Endometrium (tissue), 2 donors: ENCODE measurements around the gene ACVR2B.
"Not testable (repeated sequence)": the region's sequence is repeated elsewhere in the genome, so short reads cannot be mapped to it uniquely, and the experiment has no call there.

Source experiments
- FAIRE-seq: peaks from 2 replicates; lab custom pipeline; 2012; peaks lifted over from hg19 to GRCh38; lab: Jason Lieb, UNC
- donor health status: control.
- donor health status: control.

ACVR2B gene

DNA sequence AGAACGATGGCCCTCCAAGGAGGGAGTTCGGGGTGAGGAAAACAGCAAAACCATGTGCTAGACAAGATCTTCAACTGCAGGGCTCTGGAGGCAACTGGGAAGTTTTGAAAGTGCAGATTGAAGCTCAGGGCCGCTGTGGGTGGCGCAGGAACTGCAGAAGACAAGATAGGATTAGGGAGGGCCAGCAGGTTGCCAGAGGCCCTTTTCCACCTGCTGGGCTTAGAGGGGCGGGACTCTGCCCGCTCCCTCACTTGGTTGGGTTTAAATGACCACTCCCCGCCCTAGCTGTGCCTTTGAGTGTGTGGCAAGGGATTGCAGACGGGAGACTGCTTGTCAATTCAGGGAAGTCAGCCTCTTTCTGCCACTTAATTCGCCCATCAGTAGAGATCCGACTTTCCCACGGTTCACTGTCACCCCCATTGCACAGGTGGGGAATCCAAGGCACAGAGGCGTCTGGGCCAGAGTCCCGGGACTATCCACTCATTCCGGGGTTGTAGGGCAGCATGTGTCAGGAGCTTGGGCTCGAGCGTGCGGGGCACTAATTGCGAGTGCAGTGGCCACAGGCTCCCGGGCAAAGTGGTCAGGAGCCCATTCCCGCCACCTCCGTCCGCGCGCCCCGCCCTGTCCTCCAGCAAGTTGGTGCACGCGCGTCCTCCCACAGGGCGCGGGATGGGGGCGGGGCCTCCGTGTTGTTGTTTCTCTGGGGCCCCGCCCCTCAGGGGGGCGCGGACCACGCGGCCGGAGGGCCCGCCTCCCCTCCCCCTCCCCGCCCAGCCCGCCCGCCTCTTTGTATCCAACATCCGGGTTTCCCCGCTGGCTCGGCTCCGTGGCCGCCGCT is at the start of gene ACVR2B:
Gene ACVR2B (plus strand): TSS at position 816 of the 838 bp plus-strand sequence. CDS start 433 bp downstream, outside the sequence.
- FAIRE-seq = no peak

DNA sequence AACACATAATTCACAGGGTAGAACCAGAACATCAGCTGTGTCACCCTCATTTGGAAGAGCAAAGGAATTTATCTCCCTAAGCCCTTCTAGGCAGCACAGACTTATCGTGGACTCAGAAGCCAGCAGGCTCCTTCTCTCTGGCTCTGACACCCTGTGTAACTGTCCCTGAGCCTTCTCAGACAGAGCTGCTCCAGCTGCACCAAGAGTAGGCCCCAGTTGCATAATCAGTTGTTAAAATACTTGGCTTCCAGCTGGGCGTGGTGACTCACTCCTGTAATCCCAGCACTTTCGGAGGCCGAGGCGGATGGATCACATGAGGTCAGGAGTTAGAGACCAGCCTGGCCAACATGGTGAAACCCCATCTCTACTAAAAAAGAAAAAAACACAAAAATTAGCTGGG is 49.4 kb upstream of the ACVR2B start:
- FAIRE-seq = no peak

DNA sequence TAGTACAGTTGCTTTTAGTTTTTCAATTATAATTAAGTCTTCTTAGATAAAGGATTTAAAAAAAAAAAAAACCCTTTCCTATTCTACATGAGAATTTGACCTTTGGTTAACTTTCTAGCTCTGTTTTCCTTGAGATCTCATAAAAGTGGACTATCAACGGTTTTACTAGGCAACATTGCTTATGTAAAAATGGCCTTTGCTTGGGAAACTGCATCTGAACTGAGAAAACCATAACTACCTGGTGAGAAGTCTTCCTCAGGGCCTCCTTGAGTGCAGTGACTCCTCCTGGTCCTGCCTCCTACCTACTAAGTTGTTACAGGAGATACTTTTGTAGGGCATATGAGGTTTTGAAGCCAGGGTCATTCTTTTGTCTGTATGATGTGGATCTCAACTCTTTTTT is 42.1 kb upstream of the ACVR2B start:
- FAIRE-seq = no peak

DNA sequence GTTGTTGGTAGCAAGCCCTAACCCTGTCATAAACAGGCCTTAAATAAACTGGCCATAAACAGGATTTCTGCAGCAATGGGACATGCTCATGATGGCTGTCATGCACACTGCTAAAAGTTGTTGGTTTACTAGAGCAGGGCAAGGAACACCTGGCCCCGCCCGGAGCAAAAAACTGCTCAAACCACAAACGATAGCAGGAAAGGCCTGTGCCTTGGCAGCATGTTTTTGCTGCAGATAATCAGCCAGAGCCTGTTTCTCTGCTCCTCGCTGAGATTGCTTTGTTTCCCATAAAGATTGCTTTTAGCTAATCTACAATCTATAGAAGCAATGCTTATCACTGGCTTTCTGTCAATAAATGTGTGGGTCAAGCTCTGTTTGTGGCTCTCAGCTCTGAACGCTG is 32.9 kb upstream of the ACVR2B start:
- FAIRE-seq = not testable (repeated sequence)

DNA sequence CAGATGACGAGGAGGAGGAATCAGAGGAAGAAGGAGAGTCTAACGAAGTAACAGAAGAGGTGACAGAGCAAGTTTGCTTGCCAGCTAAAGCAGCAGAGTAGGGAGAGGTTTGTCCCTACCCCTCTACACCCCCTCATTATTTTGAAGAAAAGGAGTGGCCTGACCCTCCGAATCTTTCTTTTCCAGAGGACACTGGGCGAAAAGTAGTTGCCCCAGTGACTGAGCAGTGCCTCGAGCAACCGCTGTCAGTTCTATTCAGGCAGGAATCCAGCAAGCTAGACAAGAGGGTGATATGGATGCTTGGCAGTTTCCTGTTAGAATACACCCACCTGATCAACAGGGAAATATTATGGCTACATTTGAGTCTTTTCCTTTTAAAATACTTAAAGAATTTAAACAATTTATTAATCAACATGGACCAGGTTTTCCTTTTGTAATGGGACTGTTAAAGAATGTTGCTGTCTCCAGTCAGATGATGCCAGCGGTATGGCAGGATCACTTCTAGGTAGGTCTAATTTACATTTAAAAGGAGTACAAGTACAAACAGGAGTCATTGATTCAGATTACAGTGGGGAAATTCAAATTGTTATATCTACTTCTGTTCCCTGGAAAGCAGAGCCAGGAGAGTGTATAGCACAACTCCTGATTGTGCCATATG is 31.9 kb upstream of the ACVR2B start:
- FAIRE-seq = no peak

DNA sequence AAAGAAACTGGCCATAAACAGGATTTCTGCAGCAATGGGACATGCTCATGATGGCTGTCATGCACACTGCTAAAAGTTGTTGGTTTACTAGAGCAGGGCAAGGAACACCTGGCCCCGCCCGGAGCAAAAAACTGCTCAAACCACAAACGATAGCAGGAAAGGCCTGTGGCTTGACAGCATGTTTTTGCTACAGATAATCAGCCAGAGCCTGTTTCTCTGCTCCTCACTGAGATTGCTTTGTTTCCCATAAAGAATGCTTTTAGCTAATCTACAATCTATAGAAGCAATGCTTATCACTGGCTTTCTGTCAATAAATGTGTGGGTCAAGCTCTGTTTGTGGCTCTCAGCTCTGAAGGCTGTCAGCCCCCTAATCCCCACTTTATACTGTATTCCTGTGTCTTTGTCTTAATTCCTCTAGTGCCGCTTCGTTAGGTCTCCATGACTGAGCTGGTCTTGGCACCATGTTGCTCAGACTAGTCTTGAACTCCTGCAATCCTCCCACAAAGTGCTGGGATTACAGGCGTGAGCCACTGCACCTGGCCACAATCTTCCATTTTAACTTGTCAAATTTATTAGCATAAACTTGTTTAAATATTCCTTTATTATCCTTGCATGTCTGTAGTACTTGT is 26.8 kb upstream of the ACVR2B start:
- not testable (repeated sequence) for FAIRE-seq

DNA sequence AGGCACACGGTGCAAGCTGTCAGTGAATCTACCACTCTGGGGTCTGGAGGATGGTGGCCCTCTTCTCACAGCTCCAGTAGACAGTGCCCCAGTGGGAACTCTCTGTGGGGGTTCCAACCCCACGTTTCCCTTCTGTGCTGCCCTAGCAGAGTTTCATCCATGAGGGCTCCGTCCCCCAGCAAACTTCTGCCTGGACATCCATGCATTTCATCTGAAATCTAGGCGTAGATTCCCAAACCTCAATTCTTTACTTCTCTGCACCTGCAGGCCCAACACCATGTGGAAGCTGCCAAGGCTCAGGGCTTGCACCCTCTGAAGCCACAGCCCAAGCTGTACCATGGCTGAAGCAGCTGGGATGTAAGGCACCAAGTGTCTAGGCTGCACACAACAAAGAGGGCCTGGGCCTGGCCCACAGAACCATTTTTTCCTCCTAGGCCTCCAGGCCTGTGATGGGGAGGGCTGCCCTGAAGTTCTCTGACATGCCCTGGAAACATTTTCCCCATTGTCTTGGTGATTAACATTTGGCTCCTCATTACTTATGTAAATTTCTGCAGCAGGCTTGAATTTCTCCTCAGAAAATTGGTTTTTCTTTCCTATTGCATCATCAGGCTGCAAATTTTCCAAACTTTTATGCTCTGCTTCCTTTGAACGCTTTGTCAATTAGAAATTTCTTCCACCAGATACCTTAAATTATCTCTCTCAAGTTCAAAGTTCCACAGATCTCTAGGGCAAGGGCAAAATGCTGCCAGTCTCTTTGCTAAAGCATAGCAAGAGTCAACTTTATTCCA is 20.6 kb upstream of the ACVR2B start:
- not testable (repeated sequence) for FAIRE-seq

DNA sequence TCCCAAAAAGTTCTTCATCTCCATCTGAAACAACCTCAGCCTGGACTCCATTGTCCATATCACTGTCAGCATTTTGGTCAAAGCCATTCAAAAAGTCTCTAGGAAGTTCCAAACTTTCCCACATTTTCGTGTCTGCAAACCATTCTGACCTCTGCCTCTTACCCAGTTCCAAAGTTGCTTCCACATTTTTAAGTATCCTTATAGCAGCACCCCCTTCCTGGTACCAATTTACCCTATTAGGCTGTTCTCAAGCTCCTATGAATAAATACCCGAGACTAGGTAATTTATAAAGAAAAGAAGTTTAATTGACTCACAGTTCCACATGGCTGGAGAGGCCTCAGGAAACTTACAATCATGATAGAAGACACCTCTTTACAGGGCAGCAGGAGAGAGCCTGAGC is 20.0 kb upstream of the ACVR2B start:
- not testable (repeated sequence) for FAIRE-seq

- not testable (repeated sequence) for FAIRE-seq
Measured at GRCh38 chr3:38438436-38439069, 15.1 kb upstream of the ACVR2B start.

GRCh38 chr3:38443205-38443604 is 10.5 kb upstream of the ACVR2B start:
- FAIRE-seq = not testable (repeated sequence)

- FAIRE-seq = no peak
Measured at GRCh38 chr3:38446085-38446686, 7.5 kb upstream of the ACVR2B start.

DNA sequence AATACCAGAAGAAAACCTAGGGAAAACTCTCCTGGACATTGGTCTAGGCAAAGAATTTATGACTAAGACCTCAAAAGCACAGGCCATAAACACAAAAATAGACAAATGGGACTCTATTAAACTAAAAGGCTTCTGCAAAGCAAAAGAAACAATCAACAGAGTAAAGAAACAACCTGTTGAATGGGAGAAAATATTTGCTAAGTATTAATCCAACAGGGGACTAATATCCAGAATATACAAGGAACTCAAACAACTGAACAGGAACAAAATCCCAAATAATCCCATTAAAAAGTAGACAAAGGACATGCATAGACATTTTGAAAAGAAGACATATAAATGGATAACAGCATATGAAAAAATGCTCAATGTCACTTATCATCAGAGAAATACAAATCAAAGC is 6.9 kb upstream of the ACVR2B start:
- no peak for FAIRE-seq

- no peak for FAIRE-seq
Measured at GRCh38 chr3:38450853-38451252, 2.8 kb upstream of the ACVR2B start.

GRCh38 chr3:38453913-38454177 is 155 bp downstream of the ACVR2B start:
- no peak for FAIRE-seq

DNA sequence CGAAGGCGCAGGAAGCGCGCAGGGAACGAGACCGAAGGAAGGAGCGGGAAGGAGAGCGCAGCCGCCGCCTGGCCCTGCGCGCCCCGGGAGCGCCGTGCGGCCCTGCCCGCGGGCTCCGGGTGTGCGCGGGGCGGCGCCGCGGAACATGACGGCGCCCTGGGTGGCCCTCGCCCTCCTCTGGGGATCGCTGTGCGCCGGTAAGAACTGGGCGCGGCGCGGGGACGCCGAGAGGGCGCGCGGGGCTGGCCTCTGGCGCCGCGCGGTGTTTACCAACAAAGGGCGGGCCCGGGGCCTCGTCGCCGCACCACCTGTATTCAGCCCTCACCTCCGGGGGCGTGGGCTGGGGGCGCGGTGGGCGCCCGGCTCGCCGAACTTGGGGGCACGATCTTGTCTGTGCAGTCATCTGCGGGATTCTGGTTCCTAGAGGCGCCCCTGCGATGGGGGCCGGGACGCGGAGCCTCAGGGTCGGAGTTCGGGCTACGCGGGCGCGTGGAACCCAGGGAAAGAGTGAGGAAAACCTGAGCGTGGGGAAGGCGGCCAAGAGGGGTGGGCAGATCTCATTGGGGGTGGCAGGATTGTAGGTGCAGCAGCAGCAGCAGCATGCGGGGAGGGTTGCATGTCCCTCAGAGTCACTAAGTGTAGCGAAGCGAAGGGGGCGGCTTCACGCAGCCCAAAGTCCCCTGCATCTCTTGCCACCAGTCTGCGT is 641 bp downstream of the ACVR2B start:
- FAIRE-seq = no peak

- no peak for FAIRE-seq
Measured at GRCh38 chr3:38454884-38455638, 1.4 kb downstream of the ACVR2B start.

GRCh38 chr3:38455639-38456430 is 2.1 kb downstream of the ACVR2B start:
- no peak for FAIRE-seq

DNA sequence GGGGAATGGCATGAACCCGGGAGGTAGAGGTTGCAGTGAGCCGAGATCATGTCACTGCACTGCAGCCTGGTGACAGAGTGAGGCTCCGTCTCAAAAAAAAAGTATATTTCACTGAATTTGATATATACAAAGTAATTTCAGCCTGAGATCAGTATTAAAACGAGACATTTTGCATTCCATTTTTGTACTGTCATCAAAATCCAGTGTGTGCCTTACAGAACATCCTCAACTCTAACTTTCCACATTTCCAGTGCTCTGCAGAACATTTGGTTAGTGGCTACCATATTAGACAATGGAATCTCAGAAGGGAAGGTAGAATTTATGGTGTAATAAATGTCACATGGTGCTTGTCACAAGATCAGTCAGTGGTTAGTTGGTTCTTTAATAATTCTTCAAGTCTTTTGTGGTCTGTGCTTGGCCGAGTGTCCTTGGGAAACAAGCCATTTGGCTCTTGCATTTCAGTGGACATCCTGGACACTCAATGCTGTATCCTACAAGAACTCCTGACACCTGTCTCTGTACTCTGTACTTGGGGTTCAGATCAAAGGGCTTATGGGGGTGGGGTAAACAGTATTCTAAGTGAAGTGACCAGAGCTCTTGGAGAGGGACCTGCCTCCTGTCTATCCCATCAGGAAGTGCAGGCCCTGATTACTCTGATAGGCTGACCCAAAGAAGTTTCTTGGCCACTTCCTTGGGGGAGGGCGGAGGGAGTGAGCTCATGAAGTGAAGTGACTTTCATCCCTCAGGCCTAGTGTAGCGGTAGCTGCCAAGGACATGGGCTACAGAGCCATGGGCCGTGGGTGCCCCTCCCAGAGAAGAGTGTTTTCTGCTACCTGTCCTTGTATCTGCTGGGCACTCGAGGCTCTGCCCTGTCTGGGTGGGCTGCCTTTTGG is 3.7 kb downstream of the ACVR2B start:
- no peak for FAIRE-seq
